HG02642 (cell line): Measurements from ENCODE around the gene LCN6.

Source experiments
- ATAC-seq: cut with Tn5 transposase; IDR thresholded peaks from one replicate; pipeline ENCODE4 v1.9.1; 2021; ENCODE audit warnings: mild to moderate bottlenecking; ENCODE audit not compliant: unreplicated experiment, poor library complexity

LCN6 gene

GRCh38 chr9:136746155-136746490 lies 2.2 kb downstream of the LCN6 start:
- ATAC-seq, result no peak

GRCh38 chr9:136745389-136746154 lies 2.8 kb downstream of the LCN6 start:
- no peak for ATAC-seq

- ATAC-seq, result no peak
These were observed 3.6 kb downstream of the LCN6 start for GRCh38 chr9:136744773-136745172.

GRCh38 chr9:136743639-136744211 lies 4.6 kb downstream of the LCN6 start:
- ATAC-seq, result no peak

- ATAC-seq, result no peak
These were observed 5.5 kb downstream of the LCN6 start, which contains the start of gene LCN10 for GRCh38 chr9:136742591-136743391. LCN10 (minus strand) TSS chr9:136742940; CDS start chr9:136742903, 37 bp downstream.

GRCh38 chr9:136741883-136742571 lies 6.3 kb downstream of the LCN6 start:
- no peak for ATAC-seq

GRCh38 chr9:136740971-136741882 lies 7.1 kb downstream of the LCN6 start:
- ATAC-seq, result no peak

- no peak for ATAC-seq
These were observed 7.8 kb downstream of the LCN6 start for GRCh38 chr9:136740491-136740890.

GRCh38 chr9:136740069-136740468 lies 8.3 kb downstream of the LCN6 start:
- no peak for ATAC-seq

- ATAC-seq, result no peak
These were observed 8.8 kb downstream of the LCN6 start for GRCh38 chr9:136739509-136739908.

- no peak for ATAC-seq
These were observed 9.4 kb downstream of the LCN6 start for GRCh38 chr9:136738960-136739359.

GRCh38 chr9:136735812-136736480 lies 12.4 kb downstream of the LCN6 start:
- ATAC-seq, result no peak

GRCh38 chr9:136734837-136735496 lies 13.4 kb downstream of the LCN6 start:
- no peak for ATAC-seq

GRCh38 chr9:136733611-136734010 lies 14.7 kb downstream of the LCN6 start:
- no peak for ATAC-seq

- ATAC-seq, result no peak
These were observed 15.7 kb downstream of the LCN6 start for GRCh38 chr9:136732444-136733178.

- ATAC-seq, result no peak
These were observed 18.4 kb downstream of the LCN6 start for GRCh38 chr9:136729926-136730325.

GRCh38 chr9:136729144-136729543 lies 19.2 kb downstream of the LCN6 start:
- no peak for ATAC-seq

- ATAC-seq, result peak; percentile 20
These were observed 19.7 kb downstream of the LCN6 start for GRCh38 chr9:136728548-136729123.
